ENCODE measurements around the gene GNG12. TPM values are rescaled to one million over a fixed set of nuclear protein-coding genes. Genes with fewer than 3 reads are reported as not detected.

The GNG12 gene
- total RNA-seq, 1 experiment from 2014 or later, result 102 TPM

DNA sequence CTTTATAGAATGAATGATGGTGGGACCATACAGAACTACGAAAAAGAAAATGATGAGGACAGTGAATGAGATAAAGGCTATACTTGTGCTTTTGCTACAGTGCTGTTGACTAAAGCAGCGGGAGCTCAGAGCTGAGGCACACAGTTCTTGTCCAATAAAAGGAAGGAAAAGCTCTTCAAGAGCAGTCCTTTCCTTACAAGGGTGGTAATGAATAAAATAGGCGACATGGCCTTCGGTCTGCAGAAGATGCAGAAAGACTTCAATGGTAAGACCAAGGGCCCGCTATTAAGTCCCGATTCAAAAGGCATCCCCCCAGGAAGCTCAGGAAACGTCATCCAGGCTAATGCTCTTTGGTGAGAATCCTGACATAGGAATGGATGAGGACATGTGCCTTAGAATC lies 44.4 kb downstream of the GNG12 start:
- POLR2A ChIA-PET (ENCODE audit: unreplicated experiment), result no interaction called here
- Histone ChIP-seq H2AFZ (no peak overlapping the region), H3K9me2 (ENCODE audit: insufficient read depth) (no peaks in the 10 kb centered on the region), H3K4me3 (no peak overlapping the region), H3K4me1 (replicated peaks; ENCODE audit: insufficient read depth) (peaks cover 35% of the 10 kb centered on the region), H3K27me3 (ENCODE audit: insufficient read depth, low read depth) (no peaks in the 10 kb centered on the region), H3K27ac (no peak overlapping the region), H3K9me3 (ENCODE audit: insufficient read depth, low read depth) (no peaks in the 10 kb centered on the region), H4K20me1 (ENCODE audit: insufficient read depth) (no peaks in the 10 kb centered on the region), H3K79me2 (ENCODE audit: low read depth) (peaks cover 50% of the 10 kb centered on the region), H3K36me3 (ENCODE audit: low read depth) (no peaks in the 10 kb centered on the region), H3F3A (ENCODE audit: insufficient read depth, low read depth) (peaks cover 30% of the 10 kb centered on the region), H3K4me2 (no peak overlapping the region)
- TF ChIP-seq CTCF (conservative IDR thresholded peaks at IDR 0.05) (no peak), EZH2 (IDR thresholded peaks at IDR 0.05; ENCODE audit: low read depth) (no peak)
- intact Hi-C loops (cut with micrococcal nuclease; ENCODE audit: unreplicated experiment), result no loop called here
- CTCF ChIA-PET, result no interaction called here
- DNase-seq, result no peak
- no TSS peak for BruUV-seq (replicated peaks)

- no peak for TF ChIP-seq CTCF (conservative IDR thresholded peaks at IDR 0.05)
- Histone ChIP-seq H3K36me3 (ENCODE audit: low read depth) (no peaks in the 10 kb centered on the region), H2AFZ (no peak overlapping the region), H3K27ac (no peak overlapping the region), H3K4me2 (no peak overlapping the region), H3K4me3 (no peak overlapping the region), H3K9me3 (ENCODE audit: insufficient read depth, low read depth) (no peaks in the 10 kb centered on the region), H4K20me1 (ENCODE audit: insufficient read depth) (no peaks in the 10 kb centered on the region), H3K27me3 (ENCODE audit: insufficient read depth, low read depth) (no peaks in the 10 kb centered on the region), H3F3A (ENCODE audit: insufficient read depth, low read depth) (peaks cover 24% of the 10 kb centered on the region), H3K79me2 (ENCODE audit: low read depth) (peaks cover 44% of the 10 kb centered on the region), H3K9me2 (ENCODE audit: insufficient read depth) (no peaks in the 10 kb centered on the region), H3K4me1 (replicated peaks; ENCODE audit: insufficient read depth) (peaks cover 29% of the 10 kb centered on the region)
- DNase-seq, result no peak
- no TSS peak for BruUV-seq (replicated peaks)
- intact Hi-C loops (cut with micrococcal nuclease; ENCODE audit: unreplicated experiment), result no loop called here
- ChIA-PET POLR2A (ENCODE audit: unreplicated experiment) (no interaction called here), CTCF (no interaction called here)
Measured at GRCh38 chr1:67788238-67788790, 45.0 kb downstream of the GNG12 start.

DNA sequence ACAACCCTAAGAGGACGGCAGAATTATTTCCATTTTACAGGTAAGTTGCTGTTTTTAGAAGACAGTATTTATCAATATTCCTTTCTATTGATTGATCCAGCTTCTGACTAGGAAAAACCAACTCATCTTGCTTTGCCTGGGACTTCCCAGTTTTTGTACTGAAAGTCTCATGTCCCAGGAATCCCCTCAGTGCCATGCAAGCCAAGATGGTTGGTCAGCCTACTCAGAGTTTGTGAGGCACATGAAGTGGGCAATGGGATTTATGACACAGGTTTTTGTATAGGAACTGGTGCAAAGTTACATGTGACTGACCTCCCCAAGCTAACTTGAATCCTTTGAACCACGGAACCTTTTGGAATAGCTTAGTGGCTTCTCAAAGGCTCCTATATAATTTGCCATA lies 45.5 kb downstream of the GNG12 start:
- no peak for DNase-seq
- TF ChIP-seq CTCF (conservative IDR thresholded peaks at IDR 0.05) (no peak), EZH2 (IDR thresholded peaks at IDR 0.05; ENCODE audit: low read depth) (no peak)
- no peak overlapping the region for H3K4me3 ChIP-seq
- no TSS peak for BruUV-seq (replicated peaks)
- H3K27me3 ChIP-seq (ENCODE audit: insufficient read depth, low read depth), result no peaks in the 10 kb centered on the region
- no peak overlapping the region for H2AFZ ChIP-seq
- peaks cover 43% of the 10 kb centered on the region for H3K79me2 ChIP-seq (ENCODE audit: low read depth)
- H3K4me1 ChIP-seq (replicated peaks; ENCODE audit: insufficient read depth), result peaks cover 23% of the 10 kb centered on the region
- CTCF ChIA-PET, result interaction anchor here (0.6 kb wide), 1 partner anchor 27 kb away, joined by 3 read pairs; no protein-coding TSS in a partner anchor
- intact Hi-C loops (cut with micrococcal nuclease; ENCODE audit: unreplicated experiment), result no loop called here
- no peaks in the 10 kb centered on the region for H3K9me3 ChIP-seq (ENCODE audit: insufficient read depth, low read depth)
- H4K20me1 ChIP-seq (ENCODE audit: insufficient read depth), result no peaks in the 10 kb centered on the region
- no peaks in the 10 kb centered on the region for H3K36me3 ChIP-seq (ENCODE audit: low read depth)
- H3K9me2 ChIP-seq (ENCODE audit: insufficient read depth), result no peaks in the 10 kb centered on the region
- H3K27ac ChIP-seq, result no peak overlapping the region
- no peak overlapping the region for H3K4me2 ChIP-seq
- peaks cover 18% of the 10 kb centered on the region for H3F3A ChIP-seq (ENCODE audit: insufficient read depth, low read depth)
- POLR2A ChIA-PET (ENCODE audit: unreplicated experiment), result no interaction called here

All from PC-9 (cell line).